Heart right ventricle (tissue), 16 donors: ENCODE measurements around the gene BMAL2. TPM values are rescaled to one million over a fixed set of nuclear protein-coding genes. Genes with fewer than 3 reads are reported as not detected.

Experiments used
- ATAC-seq, 8 donors: fragments of 200-7000 bp; cut with Tn5 transposase; one replicate each; pipeline ENCODE4 v1.9.1; 2020; ENCODE audit warnings: mild to moderate bottlenecking in 8 of 8, moderate library complexity in 8 of 8, moderate number of reproducible peaks in 1 of 8
- DNase-seq, 2 donors: peaks; one replicate each; pipeline ENCODE4 v3.0.0-alpha.2; 2020
- H3K27ac ChIP-seq, 10 donors: fragments of 200-600 bp; sonication (generic) in 2 of 10; one replicate each; pipeline versions ENCODE4 v1.5.0 to v1.8.0; 2020 to 2022; ENCODE audit warnings: mild to moderate bottlenecking in 3 of 10
- H3K27me3 ChIP-seq, 7 donors: fragments of 200-600 bp; one replicate each; pipeline ENCODE4 v1.8.0; 2021 to 2022; ENCODE audit warnings: mild to moderate bottlenecking in 2 of 7
- H3K36me3 ChIP-seq, 9 donors: fragments of 200-600 bp; sonication (generic) in 1 of 9; one replicate each; pipeline versions ENCODE4 v1.5.0 to v1.8.0; 2020 to 2022; ENCODE audit warnings: mild to moderate bottlenecking in 2 of 9
- H3K4me1 ChIP-seq, 9 donors: fragments of 200-600 bp; sonication (generic) in 1 of 9; one replicate each; pipeline versions ENCODE4 v1.5.0 to v1.8.0; 2020 to 2022; ENCODE audit warnings: mild to moderate bottlenecking in 4 of 9
- H3K4me3 ChIP-seq, 10 donors: fragments of 200-600 bp; sonication (generic) in 2 of 10; one replicate each; pipeline versions ENCODE4 v1.5.0 to v1.8.0; 2020 to 2022; ENCODE audit warnings: mild to moderate bottlenecking in 7 of 10, moderate library complexity in 2 of 10
- H3K9me3 ChIP-seq, 11 donors: fragments of 200-600 bp in 10 of 11; sonication (generic) in 2 of 11; one replicate each; pipeline versions ENCODE4 v1.5.0 to v1.8.0; 2013 to 2022; ENCODE audit warnings: mild to moderate bottlenecking in 2 of 11, control low read depth in 1 of 11, moderate library complexity in 1 of 11
- CTCF ChIP-seq, 9 donors: fragments of 200-600 bp; sonication (generic) in 2 of 9; IDR thresholded peaks; one replicate each; pipeline versions ENCODE4 v1.5.0 to v1.8.0; 2021 to 2022; ENCODE audit warnings: antibody characterized with exemption in 9 of 9, mild to moderate bottlenecking in 5 of 9, moderate library complexity in 1 of 9
- WGBS, 2 donors: extraction: QIAGEN DNeasy Blood & Tissue Kit; methylation state at CpG; one replicate each; pipeline ENCODE4 v1.1.7; 2013; ENCODE audit warnings: inconsistent platforms in 1 of 2; 5-methylcytosine and 5-hydroxymethylcytosine counted together
- intact Hi-C, 10 donors: fragments of 100-400 bp; cut with DNase I; formaldehyde crosslinking; loops; one replicate each; pipeline versions ENCODE4 v1.11.1 to v1.14.2; 2022
- polyA plus RNA-seq, 2 donors: library from polyadenylated mRNA; stranded (reverse); fragments of 200-250 nt; gene quantifications; one replicate each; pipeline ENCODE4 v1.2.3, GENCODE V29; 2013
- total RNA-seq, 10 donors: library from RNA; stranded (reverse); fragmentation: NEBNext Ultra II Directional in 3 of 10; extraction: Animal tissue kit (Norgen Biotek cat#: 25700) in 3 of 10; gene quantifications; one replicate each; pipeline versions ENCODE4 v1.2.1 to v1.2.4, GENCODE V29; 2021 to 2023
- donor health status: Arrhythmogenic right ventricular cardiomyopathy.
- donor health status: ischemic (EF 13 %, LVEDD 7.1; RV severe dilation, severe dysfunction).
- donor health status: healthy with polysubstance abuse.
- donor health status: DM: no; HTN: yes; CAD: no.
- donor health status: DM: no; HTN: no; CAD: no.
- donor health status: ischemic (EF 25% LVEDD 6.9; RV normal size, moderate dysfunction).
- donor health status: ischemic (EF 25% LVEDD 5.7; RV mildly dilated, moderate dysfunction).
- donor health status: healthy.
- donor health status: DM: yes; HTN: yes; CAD: no.
- donor health status: Ischemic cardiomyopathy.
- donor health status: ischemic (EF 35%, LVEDD 5.7; RV mildly dilated, moderate dysfunction).
- donor health status: nonischemic (EF 11% LVEDD 7.7; RV severe dilation, severe dysfunction).
- donor health status: DM: yes; HTN: yes; CAD: no.
- donor health status: PGD.
- donor health status: ischemic (EF 29% LVEDD 5.4; RV normal size, mild dysfunction).
- donor health status: nonischemic (EF 23%, LVEDD 6.1; RV moderate dilation, normal function).

Gene BMAL2
- total and polyA plus RNA-seq, 12 donors = 0.44 to 9.4 (median 1.9) TPM

GRCh38 chr12:27331291-27331926 lies 1.2 kb upstream of the BMAL2 start:
- DNase-seq (no peak), ATAC-seq (peak in 1 of 8 donors; percentile 34)
- Histone ChIP-seq H3K4me1 (peaks cover 0 to 32% (median 9%) of the 10 kb centered on the region in 9 donors), H3K36me3 (peaks cover 0 to 21% (median 9%) of the 10 kb centered on the region in 9 donors), H3K9me3 (no peaks in the 10 kb centered on the region), H3K27ac (peak overlapping the region in 1 of 10 donors; percentile 69), H3K4me3 (no peak overlapping the region), H3K27me3 (peaks cover 0 to 21% (median 0%) of the 10 kb centered on the region in 7 donors)
- WGBS, 2 donors = 61 to 68% methylated on average over 7 of the region's 7 CpGs
- TF ChIP-seq CTCF (IDR thresholded peaks at IDR 0.05) = no peak
- intact Hi-C loops = loop anchor here in 3 of 10 donors (10.0 kb wide), 3 partner anchors 323 to 373 kb away; no protein-coding TSS in a partner anchor

GRCh38 chr12:27331927-27332324 lies 710 bp upstream of the BMAL2 start:
- DNase-seq = no peak
- peak overlapping the region in 1 of 10 donors; percentile 69 for H3K27ac ChIP-seq
- H3K36me3 ChIP-seq = peaks cover 0 to 16% (median 9%) of the 10 kb centered on the region in 9 donors
- intact Hi-C loops = loop anchor here in 3 of 10 donors (10.0 kb wide), 3 partner anchors 323 to 373 kb away; no protein-coding TSS in a partner anchor
- peak overlapping the region in 7 of 10 donors; percentile 57 to 73 (median 66) for H3K4me3 ChIP-seq
- peaks cover 0 to 21% (median 0%) of the 10 kb centered on the region in 7 donors for H3K27me3 ChIP-seq
- H3K4me1 ChIP-seq = peaks cover 0 to 32% (median 9%) of the 10 kb centered on the region in 9 donors
- H3K9me3 ChIP-seq = no peaks in the 10 kb centered on the region
- no peak for TF ChIP-seq CTCF (IDR thresholded peaks at IDR 0.05)
- WGBS, 2 donors = 42 to 44% methylated on average over 3 of the region's 3 CpGs
- ATAC-seq = peak in 1 of 8 donors; percentile 13

GRCh38 chr12:27332407-27332713 lies 276 bp upstream of the BMAL2 start:
- Histone ChIP-seq H3K36me3 (peaks cover 0 to 12% (median 4%) of the 10 kb centered on the region in 9 donors), H3K27me3 (peaks cover 0 to 21% (median 0%) of the 10 kb centered on the region in 7 donors), H3K4me3 (peak overlapping the region; percentile 21 to 85 (median 66)), H3K4me1 (peaks cover 0 to 32% (median 9%) of the 10 kb centered on the region in 9 donors), H3K27ac (peak overlapping the region in 1 of 10 donors; percentile 69), H3K9me3 (no peaks in the 10 kb centered on the region)
- WGBS, 2 donors = 8 to 9% methylated on average over 10 of the region's 10 CpGs
- ATAC-seq = no peak
- no peak for TF ChIP-seq CTCF (IDR thresholded peaks at IDR 0.05)
- intact Hi-C loops = loop anchor here in 3 of 10 donors (10.0 kb wide), 3 partner anchors 322 to 372 kb away; no protein-coding TSS in a partner anchor
- no peak for DNase-seq

- Histone ChIP-seq H3K36me3 (peaks cover 0 to under 1% (median 0%) of the 10 kb centered on the region in 9 donors), H3K4me3 (peak overlapping the region; percentile 57 to 85 (median 68)), H3K4me1 (peaks cover 0 to 32% (median 9%) of the 10 kb centered on the region in 9 donors), H3K27me3 (peaks cover 0 to 21% (median 0%) of the 10 kb centered on the region in 7 donors), H3K27ac (peak overlapping the region in 1 of 10 donors; percentile 69), H3K9me3 (no peaks in the 10 kb centered on the region)
- peak; percentile 18 to 58 (median 36) for ATAC-seq
- peak in 1 of 2 donors; percentile 31 for DNase-seq
- WGBS, 2 donors = 2% methylated on average over 40 of the region's 40 CpGs
- intact Hi-C loops = loop anchor here in 3 of 10 donors (10.0 kb wide), 3 partner anchors 321 to 371 kb away; no protein-coding TSS in a partner anchor
- TF ChIP-seq CTCF (IDR thresholded peaks at IDR 0.05) = no peak
These were observed 870 bp downstream of the BMAL2 start for GRCh38 chr12:27333403-27334009.
